Neural progenitor cell (in vitro differentiated cells): Measurements from ENCODE around the gene MCCD1.
"Not testable (repeated sequence)": the region's sequence is repeated elsewhere in the genome, so short reads cannot be mapped to it uniquely, and the experiment has no call there.

Experiments
- CTCF ChIP-seq: fragments of 200-600 bp; sonication (generic); IDR thresholded peaks from 2 replicates; pipeline ENCODE4 v1.5.1; 2017; ENCODE audit warnings: antibody characterized with exemption, mild to moderate bottlenecking
- EZH2 ChIP-seq: fragments of 200-600 bp; sonication (generic); IDR thresholded peaks from 2 replicates; pipeline ENCODE4 v1.6.1; 2017; ENCODE audit warnings: antibody characterized with exemption, mild to moderate bottlenecking, moderate library complexity

GRCh38 chr6:31509036-31509435 lies 19.7 kb upstream of the MCCD1 start:
- TF ChIP-seq CTCF, EZH2: not testable (repeated sequence)
